ENCODE measurements around the gene MALL. TPM values are rescaled to one million over a fixed set of nuclear protein-coding genes. Genes with fewer than 3 reads are reported as not detected.

Gene MALL
- total and polyA plus RNA-seq, 2 of the 13 experiments (the other 11 are each of a cell fraction or from before 2014, with no cell fraction given) = not detected

- peak; percentile 68 for TF ChIP-seq ZNF687 (CRISPR knock-in tag; IDR thresholded peaks at IDR 0.05)
- TF ChIP-seq SP1 (IDR thresholded peaks at IDR 0.05) = no peak
- TF ChIP-seq SP1 (CRISPR knock-in tag; IDR thresholded peaks at IDR 0.05) = peak; percentile 13; the same call in 1 of the 2 replicates
- TF ChIP-seq HNRNPLL (IDR thresholded peaks at IDR 0.05; ENCODE audit: low read depth, low read length, poor library complexity, severe bottlenecking) = no peak
- no peak for TF ChIP-seq CENPBD1 (CRISPR knock-in tag; IDR thresholded peaks at IDR 0.05; ENCODE audit: borderline replicate concordance, low read depth)
- no peak for TF ChIP-seq PHF21A (CRISPR knock-in tag; IDR thresholded peaks at IDR 0.05)
- TF ChIP-seq ZNF18 (CRISPR knock-in tag; IDR thresholded peaks at IDR 0.05; ENCODE audit: insufficient replicate concordance) = peak; percentile 31
- no peak for TF ChIP-seq ZNF121 (CRISPR knock-in tag; IDR thresholded peaks at IDR 0.05)
- no peak for TF ChIP-seq ZNF280B (CRISPR knock-in tag; IDR thresholded peaks at IDR 0.05; ENCODE audit: borderline replicate concordance)
- TF ChIP-seq MEF2D (CRISPR knock-in tag; IDR thresholded peaks at IDR 0.05) = no peak
- no peak for TF ChIP-seq HNRNPUL1 (IDR thresholded peaks at IDR 0.05; ENCODE audit: low read depth, low read length)
- no peak for TF ChIP-seq HOXD1 (CRISPR knock-in tag; IDR thresholded peaks at IDR 0.05)
- TF ChIP-seq ADNP (CRISPR knock-in tag; IDR thresholded peaks at IDR 0.05) = no peak
- no peak for TF ChIP-seq RAD21 (CRISPR knock-in tag; IDR thresholded peaks at IDR 0.05)
- TF ChIP-seq ZNF652 (CRISPR knock-in tag; IDR thresholded peaks at IDR 0.05; ENCODE audit: borderline replicate concordance, low read depth) = no peak
- TF ChIP-seq ZNF292 (CRISPR knock-in tag; IDR thresholded peaks at IDR 0.05; ENCODE audit: borderline replicate concordance, low read depth) = no peak
- no peak for TF ChIP-seq REXO4 (CRISPR knock-in tag; IDR thresholded peaks at IDR 0.05; ENCODE audit: borderline replicate concordance)
- TF ChIP-seq ZFP91 (CRISPR knock-in tag; IDR thresholded peaks at IDR 0.05; ENCODE audit: borderline replicate concordance) = peak; percentile 51; the same call in 1 of the 2 replicates
- TF ChIP-seq HOXA9 (CRISPR knock-in tag; IDR thresholded peaks at IDR 0.05; ENCODE audit: borderline replicate concordance) = no peak
- TF ChIP-seq ZNF468 (CRISPR knock-in tag; IDR thresholded peaks at IDR 0.05) = no peak
These were observed 14.3 kb downstream of the MALL start (continued) for GRCh38 chr2:110101280-110101844.
